ENCODE measurements around the gene SLC16A10. TPM values are rescaled to one million over a fixed set of nuclear protein-coding genes. Genes with fewer than 3 reads are reported as not detected.

SLC16A10 gene
- total and polyA plus RNA-seq, 2 of the 8 experiments (the other 6 are each of a cell fraction or from before 2014, with no cell fraction given), result 18.6 to 23.2 TPM

DNA sequence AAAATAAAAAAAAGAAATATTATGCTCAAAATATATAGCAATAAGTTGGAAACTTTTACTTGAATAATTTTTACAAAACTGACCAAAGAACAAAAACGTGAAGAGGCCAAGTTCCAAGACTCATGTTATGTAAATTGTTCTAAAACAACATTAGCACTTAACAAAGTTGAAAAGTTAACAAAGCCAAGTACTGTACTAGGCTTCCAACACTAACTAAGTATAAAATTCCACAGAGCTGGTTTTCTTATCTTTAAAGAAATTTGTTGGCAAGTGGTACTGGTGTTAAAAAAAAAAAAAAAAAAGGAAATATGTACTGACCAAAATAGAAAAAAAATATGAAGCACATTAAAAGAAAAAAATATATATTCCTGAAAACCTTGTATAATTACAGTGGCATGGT is 127.8 kb downstream of the SLC16A10 start:
- ChIA-PET CTCF (ENCODE audit: partially characterized antibody) (no interaction called here), POLR2A (ENCODE audit: partially characterized antibody) (no interaction called here)
- Histone ChIP-seq H2BK12ac (ENCODE audit: low read depth, low read length) (no peak overlapping the region), H2BK5ac (ENCODE audit: low read depth, low read length) (no peak overlapping the region), H3K79me1 (ENCODE audit: low read depth, low read length) (no peaks in the 10 kb centered on the region), H3K14ac (ENCODE audit: insufficient read length) (no peak overlapping the region), H2AFZ (ENCODE audit: low read length) (no peak overlapping the region), H3K36me3 (ENCODE audit: control insufficient read depth in 2 of 4, insufficient read depth in 4 of 4, low read length in 3 of 4) (no peaks in the 10 kb centered on the region), H2BK15ac (ENCODE audit: low read length) (no peak overlapping the region), H3K4me2 (ENCODE audit: insufficient read depth in 1 of 2, low read depth in 2 of 2, low read length in 2 of 2) (no peak overlapping the region), H3K56ac (replicated peaks; ENCODE audit: insufficient read length, low read depth, low read length) (no peak overlapping the region), H3K27ac (ENCODE audit: low read depth, low read length) (no peak overlapping the region), H3K18ac (ENCODE audit: extremely low read depth, low read length) (no peak overlapping the region), H3K27me3 (replicated peaks in 1 of 4; ENCODE audit: control insufficient read depth in 3 of 4, extremely low read depth in 1 of 4, insufficient read depth in 3 of 4, low read length in 3 of 4) (no peaks in the 10 kb centered on the region), H2BK120ac (replicated peaks; ENCODE audit: low read depth, low read length) (no peak overlapping the region), H4K5ac (ENCODE audit: insufficient read length, low read depth, low read length) (no peak overlapping the region), H3K4ac (replicated peaks; ENCODE audit: insufficient read length, low read depth, low read length) (no peak overlapping the region), H3K4me3 (ENCODE audit: extremely low read depth in 1 of 4, insufficient read depth in 2 of 4, low read depth in 3 of 4, low read length in 4 of 4) (no peak overlapping the region), H2AK5ac (ENCODE audit: low read depth, low read length) (no peak overlapping the region), H3K23ac (ENCODE audit: insufficient read length) (no peak overlapping the region), H3K9me3 (ENCODE audit: insufficient read depth in 2 of 2, low read depth in 1 of 2, low read length in 1 of 2) (no peaks in the 10 kb centered on the region), H3K9ac (replicated peaks in 1 of 4; ENCODE audit: extremely low read depth in 1 of 4, low read depth in 3 of 4, low read length in 3 of 4) (no peak overlapping the region), H3K23me2 (ENCODE audit: low read depth, low read length) (no peaks in the 10 kb centered on the region), H4K91ac (replicated peaks; ENCODE audit: insufficient read length, low read length) (no peak overlapping the region), H3K79me2 (ENCODE audit: control insufficient read depth in 1 of 2, insufficient read depth in 2 of 2, low read length in 2 of 2) (no peaks in the 10 kb centered on the region), H4K20me1 (replicated peaks in 1 of 2; ENCODE audit: control insufficient read depth in 1 of 2, insufficient read depth in 2 of 2, low read length in 2 of 2) (no peaks in the 10 kb centered on the region), H4K8ac (ENCODE audit: extremely low read depth, insufficient read depth, low read length) (no peak overlapping the region), H3K4me1 (replicated peaks in 1 of 4; ENCODE audit: control insufficient read depth in 3 of 4, insufficient read depth in 4 of 4, low read length in 3 of 4) (peaks cover 0 to 3% (median 1%) of the 10 kb centered on the region in 4 experiments; a peak in 2 of 7 replicates), H2BK20ac (ENCODE audit: low read length) (no peak overlapping the region)
- DNase-seq (ENCODE audit: low read depth in 1 of 2, low spot score in 2 of 2) (no peak), FAIRE-seq (no peak)
- WGBS, 2 experiments (ENCODE audit: extremely low coverage in 1 of 2, insufficient coverage in 1 of 2, insufficient read length in 1 of 2, insufficient replicate concordance in 2 of 2, low coverage in 1 of 2, low lambda C conversion rate in 2 of 2, missing lambda C conversion rate in 1 of 2), result 70% methylated on average over 1 of the region's 1 CpG; no CpG with 5 or more reads in 1 of the 2 experiments
- TF ChIP-seq, protein P1, sequence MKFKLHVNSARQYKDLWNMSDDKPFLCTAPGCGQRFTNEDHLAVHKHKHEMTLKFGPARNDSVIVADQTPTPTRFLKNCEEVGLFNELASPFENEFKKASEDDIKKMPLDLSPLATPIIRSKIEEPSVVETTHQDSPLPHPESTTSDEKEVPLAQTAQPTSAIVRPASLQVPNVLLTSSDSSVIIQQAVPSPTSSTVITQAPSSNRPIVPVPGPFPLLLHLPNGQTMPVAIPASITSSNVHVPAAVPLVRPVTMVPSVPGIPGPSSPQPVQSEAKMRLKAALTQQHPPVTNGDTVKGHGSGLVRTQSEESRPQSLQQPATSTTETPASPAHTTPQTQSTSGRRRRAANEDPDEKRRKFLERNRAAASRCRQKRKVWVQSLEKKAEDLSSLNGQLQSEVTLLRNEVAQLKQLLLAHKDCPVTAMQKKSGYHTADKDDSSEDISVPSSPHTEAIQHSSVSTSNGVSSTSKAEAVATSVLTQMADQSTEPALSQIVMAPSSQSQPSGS (IDR thresholded peaks at IDR 0.05; ENCODE audit: low read length), result no peak
- no peak for TF ChIP-seq KDM4A (IDR thresholded peaks at IDR 0.05; ENCODE audit: low read depth, low read length, severe bottlenecking)
